Measurements from ENCODE around the gene MGAT4B.

The MGAT4B gene

DNA sequence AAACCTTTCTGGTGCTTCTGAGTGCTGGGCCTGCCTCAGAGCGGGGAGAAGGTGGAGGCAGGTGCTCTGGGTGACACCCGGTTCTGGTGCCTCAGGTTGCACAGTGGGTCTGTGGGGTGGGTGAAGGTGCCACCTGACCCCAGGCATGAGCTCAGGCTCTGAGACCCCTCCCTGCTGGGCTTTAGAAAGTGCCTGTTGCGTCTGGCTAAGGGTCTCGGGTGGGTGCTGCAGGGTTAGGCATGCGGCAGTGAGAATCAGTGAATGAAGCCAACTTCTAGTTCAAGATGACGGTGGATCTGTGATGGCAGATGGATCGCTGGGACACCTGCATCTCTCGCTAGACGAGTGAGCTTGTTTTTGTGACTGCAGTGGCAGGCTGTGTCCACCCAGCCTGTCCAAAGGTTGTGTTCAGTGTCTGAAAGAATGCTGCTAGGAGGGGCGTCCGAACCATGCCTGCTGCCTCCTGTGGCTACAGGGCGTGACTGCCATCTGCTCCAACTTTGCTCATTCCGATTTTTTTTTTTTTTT lies 19.1 kb upstream of the MGAT4B start:
- DNase-seq = no peak

DNA sequence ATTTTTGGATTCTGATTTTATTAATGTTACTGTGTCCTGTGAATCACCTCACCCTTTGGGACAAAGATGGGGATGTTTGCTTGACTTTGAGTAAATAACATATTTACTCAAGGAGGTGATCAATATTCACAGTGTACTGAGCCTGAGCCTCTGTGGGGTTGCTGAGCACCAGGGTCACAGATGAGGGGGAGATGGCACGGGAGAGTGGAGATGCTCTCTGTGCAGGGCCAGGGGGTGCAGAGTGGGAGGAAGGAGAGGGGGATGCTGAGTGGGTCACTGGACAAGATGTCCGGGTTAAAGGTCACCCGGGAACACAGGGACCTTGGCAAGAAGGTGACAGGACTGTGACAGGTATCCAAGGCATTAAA lies 18.1 kb upstream of the MGAT4B start:
- DNase-seq = no peak

DNA sequence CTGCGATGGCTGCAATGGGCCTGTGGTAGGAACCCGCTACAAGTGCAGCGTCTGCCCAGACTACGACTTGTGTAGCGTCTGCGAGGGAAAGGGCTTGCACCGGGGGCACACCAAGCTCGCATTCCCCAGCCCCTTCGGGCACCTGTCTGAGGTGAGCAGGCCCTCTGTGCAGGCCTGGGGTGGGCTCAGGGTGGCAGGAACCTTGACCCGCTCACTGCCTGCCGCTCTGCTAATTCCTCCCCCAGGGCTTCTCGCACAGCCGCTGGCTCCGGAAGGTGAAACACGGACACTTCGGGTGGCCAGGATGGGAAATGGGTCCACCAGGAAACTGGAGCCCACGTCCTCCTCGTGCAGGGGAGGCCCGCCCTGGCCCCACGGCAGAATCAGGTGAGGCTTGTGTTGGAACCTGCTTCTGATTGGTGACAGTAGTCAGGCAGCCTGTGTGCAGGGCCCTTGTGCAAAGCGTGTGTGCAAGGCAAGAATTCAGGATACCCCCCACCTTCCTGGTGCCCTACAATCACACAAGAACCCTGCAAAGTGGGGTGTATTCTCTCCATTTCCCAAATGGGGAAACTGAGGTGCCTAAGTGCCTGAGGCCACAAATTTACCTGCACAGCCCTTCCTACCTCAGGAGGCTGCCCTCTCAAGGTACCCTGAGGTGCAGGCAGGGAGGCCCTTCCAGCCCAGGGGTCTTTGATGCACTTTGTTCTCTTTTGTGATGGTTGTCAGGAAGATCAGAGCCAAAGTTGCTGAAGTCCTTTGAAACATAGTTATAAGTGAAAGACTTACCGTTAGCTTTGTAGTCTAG lies 17.5 kb upstream of the MGAT4B start:
- DNase-seq = no peak

DNA sequence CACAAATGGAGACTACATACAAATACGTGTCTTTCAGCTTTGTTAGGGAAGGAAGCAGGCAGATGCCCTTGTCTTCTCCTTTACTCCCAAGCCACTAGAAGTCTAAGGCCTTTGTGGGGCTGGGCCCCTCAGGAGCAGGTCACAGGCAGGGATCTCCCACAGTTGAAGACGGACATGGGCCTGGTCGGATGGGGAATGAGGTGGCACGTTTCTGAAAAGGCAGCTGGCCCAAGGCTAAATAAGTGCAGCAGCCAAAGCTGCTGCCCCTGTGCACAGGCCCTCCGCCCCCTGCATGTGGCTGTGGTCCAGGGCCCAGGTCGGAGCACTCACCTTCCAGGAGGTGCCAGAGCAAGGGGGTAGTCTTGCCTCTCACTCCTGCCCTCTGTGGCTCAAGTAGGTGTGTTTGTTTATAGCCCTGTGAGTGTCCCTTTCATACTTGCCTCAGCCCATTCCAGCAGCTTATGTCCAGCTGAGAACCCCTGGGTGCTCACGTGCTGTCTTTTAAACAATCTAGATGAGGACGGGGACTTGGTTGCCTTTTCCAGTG lies 15.9 kb upstream of the MGAT4B start:
- DNase-seq = no peak

DNA sequence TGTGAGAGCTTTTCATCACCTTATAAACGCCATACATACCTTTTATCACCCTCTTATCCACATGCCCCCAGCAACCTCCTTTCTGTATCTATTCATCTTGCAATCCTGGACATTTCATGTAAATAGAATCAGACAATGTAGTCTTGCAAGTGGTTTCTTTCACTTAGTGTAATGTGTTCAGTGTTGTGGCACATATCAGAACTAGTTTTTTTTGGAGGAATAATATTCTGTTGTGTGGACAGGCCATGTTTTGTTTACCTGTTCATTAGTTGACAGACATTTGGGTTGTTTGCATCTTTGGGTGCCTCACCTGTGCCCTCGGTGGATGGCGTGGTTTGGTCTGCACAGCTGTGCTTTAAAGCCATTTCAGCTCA lies 15.4 kb upstream of the MGAT4B start:
- no peak for DNase-seq

DNA sequence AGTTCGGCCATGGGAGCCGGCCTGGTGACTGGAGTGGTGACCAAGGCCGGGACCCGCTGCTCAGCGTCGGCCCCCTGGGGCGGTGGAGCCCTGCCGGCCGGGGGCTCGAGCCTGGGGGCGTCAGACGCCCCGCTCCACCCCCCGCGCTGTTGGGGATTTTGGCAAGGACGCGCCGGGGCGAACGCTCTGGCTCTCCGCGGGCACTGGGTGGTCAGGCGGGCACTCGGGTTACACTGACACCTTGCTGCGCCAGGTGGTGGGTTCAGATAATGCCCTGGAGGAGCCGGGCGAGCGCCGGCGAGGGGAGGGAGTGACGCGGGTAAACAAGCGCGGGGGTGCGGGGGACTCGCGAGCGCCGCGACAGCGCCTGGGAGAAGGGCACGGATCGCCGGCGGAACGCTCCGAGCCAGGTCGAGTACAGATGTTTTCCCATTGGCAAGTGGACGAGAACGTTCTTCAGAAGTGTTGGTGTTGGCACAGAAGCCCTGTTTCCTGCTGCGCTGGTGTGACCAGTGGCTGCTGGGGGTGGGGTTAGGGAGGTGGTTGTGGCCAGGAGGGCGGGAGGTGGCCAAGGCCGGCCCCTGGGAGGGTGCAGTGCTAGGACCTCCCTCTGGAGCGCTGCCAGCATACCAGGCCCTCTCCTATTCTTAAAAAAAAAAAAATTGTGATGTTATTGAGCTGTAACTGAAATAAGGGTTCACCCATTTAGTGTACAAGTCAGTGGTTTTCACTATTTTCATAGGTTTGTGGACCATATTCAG lies 14.8 kb upstream of the MGAT4B start:
- peak; percentile 76 to 77 for DNase-seq

DNA sequence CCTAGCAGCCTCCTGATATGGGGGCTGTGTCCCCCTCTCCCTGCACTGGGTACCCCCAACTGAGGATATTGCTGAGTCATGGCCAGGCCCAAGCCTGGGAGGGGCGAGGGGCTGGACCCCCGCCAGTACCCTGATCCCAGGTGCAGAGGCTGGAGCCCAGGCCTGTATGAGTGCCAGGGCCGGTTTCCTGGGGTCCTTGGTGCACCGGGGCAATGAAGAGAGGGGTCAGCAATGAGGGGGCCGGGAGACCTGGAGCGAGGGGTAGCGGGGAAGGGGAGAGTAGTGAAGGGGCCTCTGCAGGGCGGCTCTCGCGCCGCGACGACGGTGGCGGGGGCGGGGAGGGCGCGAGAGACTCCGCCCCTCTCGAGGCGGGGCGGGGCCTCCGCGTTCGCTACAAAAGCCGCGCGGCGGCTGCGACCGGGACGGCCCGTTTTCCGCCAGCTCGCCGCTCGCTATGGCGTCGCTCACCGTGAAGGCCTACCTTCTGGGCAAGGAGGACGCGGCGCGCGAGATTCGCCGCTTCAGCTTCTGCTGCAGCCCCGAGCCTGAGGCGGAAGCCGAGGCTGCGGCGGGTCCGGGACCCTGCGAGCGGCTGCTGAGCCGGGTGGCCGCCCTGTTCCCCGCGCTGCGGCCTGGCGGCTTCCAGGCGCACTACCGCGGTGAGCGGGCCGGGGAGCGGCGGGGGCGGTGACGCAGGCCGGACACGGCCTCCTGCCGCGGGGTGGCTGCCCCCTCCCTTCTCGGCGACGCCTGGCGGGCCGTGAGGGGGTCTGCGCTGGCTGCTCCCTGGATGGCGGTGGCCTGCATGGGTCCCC lies 14.0 kb upstream of the MGAT4B start, which contains the start of gene SQSTM1:
SQSTM1 (plus strand) TSS at position 423 of the 815 bp plus-strand sequence; CDS start at position 455, 32 bp downstream.
- peak; percentile 71 to 85 for DNase-seq

DNA sequence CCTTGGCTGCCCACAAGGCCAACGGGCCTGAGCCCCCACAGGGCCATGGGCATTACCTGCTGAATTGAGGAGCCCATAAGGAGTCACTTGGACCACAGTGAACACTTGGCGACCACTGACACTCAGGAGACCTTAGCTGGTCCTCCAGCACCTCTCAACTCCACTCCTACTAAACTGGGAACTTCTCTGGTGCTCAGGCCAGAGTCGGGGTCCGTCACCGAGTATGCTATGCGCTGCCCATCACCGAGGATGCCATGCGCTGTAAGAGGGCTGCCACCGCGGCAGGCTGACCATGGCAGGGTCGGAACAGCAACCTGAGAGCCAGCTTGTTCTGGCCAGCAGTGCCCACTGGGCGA lies 13.4 kb upstream of the MGAT4B start:
- no peak for DNase-seq

DNA sequence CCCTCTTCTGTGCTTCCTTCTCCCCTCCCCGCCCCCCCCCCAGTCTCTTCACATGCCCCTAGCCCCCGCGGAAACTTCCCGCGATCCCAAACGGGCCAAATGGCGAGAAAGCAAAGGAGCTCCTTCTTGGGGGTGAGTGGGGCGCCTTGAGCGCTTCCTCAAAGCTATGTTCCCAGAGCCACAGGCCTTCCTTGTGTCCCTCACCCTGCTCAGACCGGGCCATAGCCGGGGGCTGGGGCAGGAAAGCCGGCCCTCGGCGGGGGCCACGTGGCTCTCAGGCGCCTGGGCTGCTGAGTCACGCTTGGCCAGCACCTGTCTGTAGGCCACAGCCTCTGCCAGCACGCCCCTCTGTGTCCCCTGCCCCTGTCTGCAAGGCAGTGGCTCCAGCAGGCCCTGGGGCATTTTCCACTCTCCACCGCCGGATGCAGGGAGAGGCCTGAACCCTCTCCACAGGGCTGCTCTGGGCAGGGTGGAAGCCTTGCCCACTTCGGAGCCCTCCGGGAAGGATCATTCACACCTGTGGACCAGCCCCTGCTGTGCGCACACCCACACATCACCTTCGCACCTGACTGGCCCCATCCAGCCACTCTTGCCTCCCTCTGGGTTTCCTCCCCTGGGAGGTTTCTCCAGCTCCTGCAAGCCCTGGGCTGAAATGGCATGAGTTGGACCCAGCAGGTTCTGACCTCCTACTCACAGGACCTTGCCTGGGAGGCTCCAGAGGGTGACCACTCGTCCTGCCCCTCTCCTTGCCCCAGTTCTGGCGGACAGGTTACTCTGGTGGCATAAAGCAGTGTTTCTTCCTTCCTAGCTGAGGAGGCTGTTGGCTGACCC lies 12.8 kb upstream of the MGAT4B start:
- peak; percentile 34 to 36 for DNase-seq

DNA sequence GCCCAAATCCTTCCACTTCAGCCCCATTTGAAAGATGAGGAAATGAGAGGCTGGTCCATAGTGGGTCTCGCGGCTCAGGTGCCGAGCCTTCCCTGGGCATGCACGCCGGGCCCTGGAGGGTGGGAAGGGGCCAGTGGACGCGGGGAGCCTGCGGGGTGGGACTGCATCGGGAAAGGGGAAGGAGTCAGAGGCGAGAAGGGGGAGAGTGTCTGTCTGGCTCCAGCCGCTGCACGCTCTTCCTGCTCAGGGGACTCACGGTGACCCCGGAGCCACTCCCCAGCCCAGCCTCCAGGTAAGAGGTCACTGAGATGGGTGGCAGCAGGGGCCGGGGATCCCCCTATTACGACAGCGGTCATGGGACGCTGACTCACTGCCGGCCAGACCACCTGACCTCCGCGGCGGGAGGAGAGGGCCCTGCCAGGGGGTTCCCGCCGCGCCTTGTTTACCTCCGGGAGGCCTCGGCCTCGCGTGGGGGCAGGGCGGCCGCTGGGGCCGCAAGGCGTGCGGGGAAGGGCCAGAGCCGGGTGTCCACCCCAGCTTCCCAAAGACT lies 12.2 kb upstream of the MGAT4B start:
- DNase-seq = peak; percentile 75 to 80

DNA sequence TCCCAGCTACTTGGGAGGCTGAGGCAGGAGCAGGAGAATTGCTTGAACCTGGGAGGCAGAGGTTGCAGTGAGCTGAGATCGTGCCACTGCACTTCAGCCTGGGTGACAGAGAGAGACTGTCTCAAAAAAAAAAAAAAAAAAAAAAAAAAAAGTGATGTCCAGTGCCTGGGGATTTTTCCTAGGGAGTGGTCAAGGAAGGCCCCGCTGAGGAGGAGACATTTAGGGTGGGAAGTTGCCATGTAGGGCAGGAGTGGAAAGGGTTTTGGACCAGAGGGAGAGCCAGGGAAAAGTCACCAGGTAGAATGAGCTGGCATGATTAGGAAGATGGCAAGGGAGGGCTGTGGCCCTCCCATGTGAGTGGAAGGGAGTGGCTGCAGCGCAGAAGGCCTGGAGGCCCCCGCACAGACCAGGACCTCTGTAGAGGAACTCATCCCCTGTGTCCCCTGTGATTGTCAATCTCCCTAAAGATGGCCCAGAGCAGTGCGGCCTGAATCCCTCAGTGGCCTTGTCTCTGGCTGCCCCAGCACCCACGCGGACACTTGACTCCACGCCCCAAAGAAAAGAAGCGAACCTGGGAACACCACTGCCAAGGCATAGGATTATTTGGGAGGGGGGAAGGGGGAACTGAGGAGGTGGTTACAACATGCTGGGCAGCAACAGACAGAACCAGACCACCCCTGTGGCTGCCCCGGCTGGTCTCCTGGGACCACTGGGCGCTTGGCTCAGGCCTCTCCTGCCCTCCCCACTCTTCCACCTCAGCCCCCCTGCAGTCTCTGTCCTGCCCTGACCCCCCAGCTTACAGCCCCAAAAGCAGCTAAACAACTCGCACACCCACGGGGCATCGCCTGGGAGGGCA lies 11.5 kb upstream of the MGAT4B start:
- DNase-seq = no peak

DNA sequence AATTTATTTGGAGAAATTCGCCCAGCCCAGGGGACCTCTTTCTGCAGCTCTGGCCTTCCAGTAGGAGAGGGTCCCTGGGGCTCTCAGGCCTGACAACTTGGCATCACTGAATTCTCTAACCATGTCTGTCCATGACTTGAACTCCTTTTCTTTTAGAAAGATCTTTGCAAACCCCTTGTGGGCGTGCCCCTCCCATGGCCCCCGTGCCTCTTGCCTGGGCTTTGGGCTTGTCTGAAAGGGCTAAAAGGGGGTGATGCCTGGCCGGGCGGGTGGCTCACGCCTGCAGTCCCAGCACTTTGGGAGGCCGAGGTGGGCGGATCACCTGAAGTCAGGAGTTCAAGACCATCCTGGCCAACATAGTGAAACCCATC lies 10.8 kb upstream of the MGAT4B start:
- no peak for DNase-seq

DNA sequence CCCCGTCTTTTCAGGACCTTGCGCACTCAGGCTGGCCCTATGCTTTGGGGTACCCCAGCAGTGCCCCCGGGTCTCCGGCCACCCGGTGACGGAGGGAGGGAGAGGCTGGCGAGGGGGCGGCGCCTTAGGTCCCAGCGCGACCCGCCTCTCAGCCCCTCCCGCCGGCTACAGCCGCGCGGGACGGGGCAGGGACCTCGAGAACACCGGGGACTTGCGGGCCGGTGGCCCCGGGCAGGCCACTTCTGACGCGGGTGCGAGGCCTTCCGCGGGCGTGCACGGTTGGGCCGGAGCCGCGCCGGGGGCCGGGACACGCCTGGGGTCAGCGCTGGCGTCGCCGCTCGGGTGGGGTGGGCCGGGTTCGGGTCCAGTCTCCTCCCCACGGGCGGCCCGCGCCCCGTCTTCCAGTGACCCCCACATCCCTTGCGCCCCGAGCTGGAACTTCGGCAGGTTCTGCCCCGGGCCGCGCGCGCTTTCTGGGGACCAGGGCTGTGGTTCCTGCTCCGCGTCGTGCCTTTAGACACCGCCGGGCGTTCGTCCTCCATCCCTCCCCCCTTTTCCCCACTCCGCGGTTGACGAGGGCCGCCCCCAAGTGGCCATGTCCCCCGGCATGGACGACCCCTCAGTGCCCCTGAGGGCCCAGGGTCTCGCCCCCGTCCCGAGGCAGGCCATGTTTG lies 10.3 kb upstream of the MGAT4B start:
- DNase-seq = no peak

DNA sequence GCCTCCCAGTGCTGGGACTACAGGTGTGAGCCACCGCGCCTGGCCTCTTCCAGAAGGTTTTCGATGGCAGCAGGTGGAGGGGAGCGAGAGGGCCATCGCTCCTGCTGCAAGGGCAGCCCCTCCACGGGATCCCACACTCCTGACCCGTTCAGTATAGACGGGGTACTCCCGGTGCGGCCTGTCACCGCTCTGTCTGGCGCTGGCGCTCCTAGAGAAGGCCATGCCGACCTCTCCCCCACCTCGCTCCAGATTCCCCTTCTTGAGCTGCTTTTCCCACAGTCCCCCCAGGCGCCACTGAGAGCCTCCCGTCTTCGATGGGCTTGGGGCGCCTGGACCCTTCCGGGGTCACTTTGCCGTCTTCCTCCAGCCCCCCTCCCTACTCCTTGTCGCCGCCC lies 9.7 kb upstream of the MGAT4B start:
- no peak for DNase-seq

DNA sequence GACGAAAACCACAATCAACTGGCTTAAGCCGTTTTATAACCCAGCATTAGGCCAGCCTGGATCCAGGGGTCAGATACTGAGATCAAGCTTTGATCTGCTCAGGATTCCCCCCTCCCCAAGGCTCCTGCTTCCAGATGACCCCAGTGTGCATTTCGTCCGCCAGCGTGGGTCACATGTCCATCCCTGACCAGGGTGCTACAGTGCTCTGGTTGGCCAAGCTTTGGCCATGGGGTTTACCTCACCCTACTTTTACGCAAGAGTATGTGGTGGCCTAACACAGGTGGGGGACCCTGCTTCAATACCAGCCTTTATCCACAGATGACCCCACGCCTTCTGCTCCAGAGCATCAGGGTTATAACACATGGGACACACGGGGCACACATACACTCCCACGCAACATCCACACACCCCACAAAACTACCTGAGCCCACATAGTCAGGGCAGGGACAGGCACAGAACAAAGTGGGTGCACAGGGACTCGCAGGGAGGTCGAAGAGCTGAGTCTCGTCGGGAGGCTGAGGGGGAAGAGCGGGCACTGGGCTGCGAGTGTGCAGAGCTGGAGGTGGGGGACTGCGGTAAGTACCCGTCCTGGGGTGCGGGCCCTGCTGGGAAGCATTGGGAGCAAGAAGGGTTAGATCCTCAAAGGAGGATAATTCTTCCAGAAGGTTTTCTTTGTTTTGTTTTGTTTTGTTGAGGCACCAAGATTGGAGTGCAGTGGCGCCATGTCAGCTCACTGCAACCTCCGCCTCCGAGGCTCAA lies 9.0 kb upstream of the MGAT4B start:
- DNase-seq = no peak

DNA sequence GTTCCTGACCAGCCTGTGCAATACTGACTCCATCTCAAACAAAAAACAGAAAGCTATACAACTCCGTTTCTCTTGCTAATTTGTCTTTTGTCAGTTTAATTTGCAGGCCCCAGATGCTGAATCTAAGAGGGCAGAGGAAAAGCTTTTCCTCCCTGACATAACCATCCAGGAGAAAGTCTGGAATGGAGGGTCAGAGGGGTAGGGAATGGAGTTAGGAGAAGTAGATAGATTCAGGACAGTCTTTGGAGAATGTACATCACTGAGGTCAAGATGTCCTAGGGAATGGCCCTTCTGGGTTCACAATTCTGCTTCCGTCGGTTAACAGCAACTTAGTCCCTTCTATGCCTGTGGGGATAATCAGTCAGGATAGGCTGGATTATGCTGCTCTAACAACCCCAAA lies 7.4 kb upstream of the MGAT4B start:
- no peak for DNase-seq

DNA sequence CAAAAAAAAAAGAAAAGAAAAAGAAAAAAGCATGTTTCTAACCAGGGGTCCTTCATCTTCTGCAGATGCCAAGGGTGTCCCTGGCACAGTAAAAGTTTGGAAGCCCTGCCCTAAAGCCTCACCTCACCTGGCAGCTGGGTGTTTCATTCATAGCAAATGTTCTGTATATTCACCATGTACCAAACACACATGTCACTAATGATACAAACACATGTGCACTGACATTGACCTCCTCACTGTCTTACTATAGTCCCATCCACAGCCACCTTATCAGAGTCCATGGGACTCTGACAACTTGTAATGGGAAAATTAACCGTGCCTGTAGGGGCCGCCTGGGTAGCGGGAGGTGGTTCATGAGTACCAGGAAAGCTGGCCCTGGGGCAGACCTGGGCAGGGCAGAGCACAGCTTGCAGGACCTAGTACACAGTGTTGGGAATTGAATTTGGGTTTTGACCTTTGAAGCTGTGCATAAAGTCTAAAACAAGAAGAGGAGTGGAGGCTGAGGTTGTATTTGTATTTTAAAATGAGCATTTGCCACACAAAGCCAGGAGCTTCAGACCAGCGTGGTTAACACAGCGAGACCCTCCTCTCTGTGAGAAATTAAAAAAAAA lies 6.4 kb upstream of the MGAT4B start:
- DNase-seq = no peak

DNA sequence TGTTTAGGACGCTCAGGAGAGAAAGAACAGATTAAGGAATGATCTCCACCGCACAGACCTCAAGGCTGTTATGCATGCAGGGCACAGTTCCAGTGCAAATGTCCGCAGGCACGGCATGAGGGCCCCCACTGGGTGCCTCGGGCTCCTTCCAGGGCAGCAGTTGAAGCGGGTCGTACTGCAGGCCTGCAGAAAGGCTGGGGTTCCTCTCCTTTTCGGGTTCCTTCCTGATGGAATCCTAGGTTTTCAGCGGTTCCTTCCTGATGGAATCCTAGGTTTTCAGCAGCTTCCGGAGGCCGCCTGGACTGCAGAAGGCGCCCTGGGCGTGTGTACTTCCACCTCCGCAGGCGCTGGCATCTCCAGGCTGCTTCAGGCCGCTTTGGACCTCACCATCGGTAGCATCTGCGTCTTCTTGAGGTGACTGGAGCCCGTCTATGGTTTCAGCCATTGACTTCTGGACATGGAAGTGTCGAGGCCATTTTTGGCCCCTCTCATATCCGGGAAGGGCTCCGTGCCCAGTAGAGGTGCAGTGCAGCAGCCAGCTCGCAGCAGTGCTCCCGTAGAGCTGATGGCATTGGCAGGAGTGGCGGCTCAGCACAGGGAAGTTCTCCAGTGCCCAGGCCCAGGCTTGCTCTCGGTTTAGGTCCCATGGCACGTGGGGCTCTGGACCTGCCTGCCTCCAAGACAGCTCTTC lies 5.6 kb upstream of the MGAT4B start:
- no peak for DNase-seq
